SK-N-SH treated with all-trans-retinoic acid at 6 μM for 48 hours (cell line): ENCODE data around the gene PMVK.

Experiments
- CREB5 ChIP-seq: fragments of 250-450 bp; sonication (Bioruptor Pico); IDR thresholded peaks from 2 replicates; pipeline ENCODE4 v1.5.1; 2020; ENCODE audit warnings: low read depth, mild to moderate bottlenecking, moderate library complexity
- ESRRG ChIP-seq: fragments of 250-450 bp; sonication (Bioruptor Pico); IDR thresholded peaks from 2 replicates; pipeline ENCODE4 v1.6.1; 2021; ENCODE audit warnings: mild to moderate bottlenecking
- OSR1 ChIP-seq: fragments of 250-450 bp; sonication (Bioruptor Pico); IDR thresholded peaks from 2 replicates; pipeline ENCODE4 v1.8.0; 2022; ENCODE audit warnings: moderate library complexity, mild to moderate bottlenecking, inconsistent platforms
- RARB ChIP-seq: fragments of 250-450 bp; sonication (Bioruptor Pico); IDR thresholded peaks from 2 replicates; pipeline ENCODE4 v1.8.0; 2021; ENCODE audit warnings: mild to moderate bottlenecking, moderate library complexity
- ZFP3 ChIP-seq: fragments of 250-450 bp; sonication (Bioruptor Pico); IDR thresholded peaks from 2 replicates; pipeline ENCODE4 v1.5.0; 2020; ENCODE audit warnings: mild to moderate bottlenecking, moderate library complexity
- ZNF70 ChIP-seq: fragments of 450-650 bp; formaldehyde crosslinking; IDR thresholded peaks from 2 replicates; pipeline ENCODE4 v1.5.0; 2020; ENCODE audit warnings: mild to moderate bottlenecking, moderate library complexity

- TF ChIP-seq OSR1 (CRISPR knock-in tag) (no peak), CREB5 (CRISPR knock-in tag) (no peak), ZNF70 (CRISPR knock-in tag) (no peak), ZFP3 (CRISPR knock-in tag) (no peak), RARB (CRISPR knock-in tag) (no peak), ESRRG (CRISPR knock-in tag) (no peak)
Observed at GRCh38 chr1:154982897-154983648, 46.6 kb upstream of the PMVK start, which contains the start of gene FLAD1.
